ENCODE results near the gene TOP3B. TPM values are rescaled to one million over a fixed set of nuclear protein-coding genes. Genes with fewer than 3 reads are reported as not detected.

TOP3B gene
- total RNA-seq, 1 experiment from 2014 or later = 68.6 TPM

GRCh38 chr22:21926728-21927127 is 55.9 kb downstream of the TOP3B start (continued):
- no peak for TF ChIP-seq PRDM15 (CRISPR knock-in tag; IDR thresholded peaks at IDR 0.05)
- TF ChIP-seq OVOL2 (CRISPR knock-in tag; IDR thresholded peaks at IDR 0.05; ENCODE audit: borderline replicate concordance) = no peak

- POLR2A ChIA-PET = interaction anchor here (0.7 kb wide), 1 partner anchor 15 kb away, joined by 3 read pairs; no protein-coding TSS in a partner anchor
- DNase-seq (ENCODE audit: low spot score) = no peak
- TF ChIP-seq PRDM15 (CRISPR knock-in tag; IDR thresholded peaks at IDR 0.05) (peak; percentile 58), HMGXB4 (CRISPR knock-in tag; IDR thresholded peaks at IDR 0.05) (no peak)
- Mint-ChIP-seq H3K27me3 (ENCODE audit: low read depth) (no peaks in the 10 kb centered on the region), H3K36me3 (0 out of 2 replicates have a peak, but pooled peaks cover 3% of the 10 kb centered on the region), H3K4me3 (no peak overlapping the region), H3K4me1 (peaks cover 64% of the 10 kb centered on the region), H3K9me3 (no peaks in the 10 kb centered on the region), H3K27ac (peak overlapping the region; percentile 53; the same call in 1 of the 2 replicates)
- CTCF ChIA-PET = interaction anchor here (1.9 to 3.5 kb wide), 2 partner anchors 15 to 24 kb away, joined by 14 to 16 read pairs; no protein-coding TSS in a partner anchor
- ATAC-seq = no peak
Measured at GRCh38 chr22:21923163-21923561, 59.4 kb downstream of the TOP3B start.

GRCh38 chr22:21922370-21923162 is 60.0 kb downstream of the TOP3B start:
- H3K36me3 Mint-ChIP-seq = 0 out of 2 replicates have a peak, but pooled peaks cover 3% of the 10 kb centered on the region
- TF ChIP-seq E2F5 (CRISPR knock-in tag; IDR thresholded peaks at IDR 0.05) (no peak), PRDM15 (CRISPR knock-in tag; IDR thresholded peaks at IDR 0.05) (no peak), CREB1 (CRISPR knock-in tag; IDR thresholded peaks at IDR 0.05) (no peak), AR (CRISPR knock-in tag; IDR thresholded peaks at IDR 0.05) (no peak), TP53 (CRISPR knock-in tag; IDR thresholded peaks at IDR 0.05) (no peak)
- H3K4me3 Mint-ChIP-seq = no peak overlapping the region
- ATAC-seq = no peak
- H3K4me1 Mint-ChIP-seq = peaks cover 61% of the 10 kb centered on the region
- CTCF ChIA-PET = interaction anchor here (0.9 to 3.5 kb wide), 7 partner anchors 16 to 293 kb away, joined by 3 to 39 read pairs (median 6); partner anchors contain the start of genes MAPK1, PPM1F and YDJC
- H3K9me3 Mint-ChIP-seq = no peaks in the 10 kb centered on the region
- DNase-seq (ENCODE audit: low spot score) = no peak
- POLR2A ChIA-PET = no interaction called here
- H3K27ac Mint-ChIP-seq = peak overlapping the region; percentile 96
- no peaks in the 10 kb centered on the region for H3K27me3 Mint-ChIP-seq (ENCODE audit: low read depth)
